Motor neuron (in vitro differentiated cells): ENCODE data around the gene NUAK1. TPM values are rescaled to one million over a fixed set of nuclear protein-coding genes. Genes with fewer than 3 reads are reported as not detected.

Experiments
- ATAC-seq, 8 experiments: fragments of 200-7000 bp; cut with Tn5 transposase; replicated peaks in 6 of 8; 2 replicates each; pipeline ENCODE4 v1.8.0; 2021; ENCODE audit warnings: mild to moderate bottlenecking in 8 of 8, moderate library complexity in 8 of 8
- H3K27ac ChIP-seq, 2 donors: fragments of 250-450 bp; sonication (Bioruptor Pico); 2 replicates each; pipeline ENCODE4 v1.9.0; 2021; ENCODE audit warnings: antibody characterized with exemption in 2 of 2, mild to moderate bottlenecking in 2 of 2, moderate library complexity in 1 of 2
- H3K4me1 ChIP-seq, 2 donors: fragments of 250-450 bp; sonication (Bioruptor Pico); replicated peaks in 1 of 2; 2 replicates each; pipeline ENCODE4 v1.6.1; 2021; ENCODE audit warnings: antibody characterized with exemption in 2 of 2, mild to moderate bottlenecking in 2 of 2, moderate library complexity in 1 of 2
- H3K4me3 ChIP-seq, 5 donors: fragments of 250-450 bp; sonication (Bioruptor Pico); 2 replicates each; pipeline ENCODE4 v1.9.0; 2021; ENCODE audit warnings: antibody characterized with exemption in 5 of 5, mild to moderate bottlenecking in 5 of 5, moderate library complexity in 4 of 5
- WGBS, 10 experiments: fragments of 450-650 bp; shearing (Covaris generic); methylation state at CpG; one replicate each; pipeline ENCODE4 v1.0.0; 2022; 5-methylcytosine and 5-hydroxymethylcytosine counted together
- in situ Hi-C, 9 experiments: fragments of 400-800 bp; cut with MboI; loops; one replicate each; pipeline ENCODE4 v1.15.0; 2021; ENCODE audit warnings: low sequenced_read_pairs in 9 of 9, low pct_unique_long_range_greater_than_20kb in 2 of 9; ENCODE audit not compliant: unreplicated experiment in 9 of 9
- total RNA-seq, 8 experiments: library from RNA; unstranded; fragments of 300-600 nt; gene quantifications; 2 replicates each; pipeline versions ENCODE4 v1.2.3 to v1.2.4, GENCODE V29; 2022

The NUAK1 gene
- total RNA-seq, 8 experiments from 2014 or later: 2.2 to 46.6 (median 13.4) TPM

GRCh38 chr12:106082216-106083175 lies 56.3 kb downstream of the NUAK1 start:
- no peak overlapping the region for H3K27ac ChIP-seq
- in situ Hi-C loops: no loop called here
- WGBS, 10 experiments: 60 to 100% (median 91%) methylated on average over 1 to 8 of the region's 15 CpGs
- ATAC-seq: no peak
- H3K4me1 ChIP-seq: peaks cover 29 to 34% of the 10 kb centered on the region in 2 donors
- H3K4me3 ChIP-seq: no peak overlapping the region

- H3K4me3 ChIP-seq: no peak overlapping the region
- in situ Hi-C loops: no loop called here
- H3K4me1 ChIP-seq: peaks cover 33 to 41% of the 10 kb centered on the region in 2 donors
- ATAC-seq: no peak
- no peak overlapping the region for H3K27ac ChIP-seq
These were observed 57.1 kb downstream of the NUAK1 start for GRCh38 chr12:106081606-106082005.

GRCh38 chr12:106080791-106081170 lies 58.0 kb downstream of the NUAK1 start:
- Histone ChIP-seq H3K4me1 (peaks cover 36 to 45% of the 10 kb centered on the region in 2 donors), H3K4me3 (no peak overlapping the region), H3K27ac (no peak overlapping the region)
- ATAC-seq: peak in 2 of 8 experiments; percentile 4 to 9
- 17 to 100% (median 52%) methylated on average over 1 to 3 of the region's 5 CpGs; no CpG with 5 or more reads in 4 of the 10 experiments for WGBS, 10 experiments
- in situ Hi-C loops: no loop called here

GRCh38 chr12:106080041-106080790 lies 58.5 kb downstream of the NUAK1 start:
- H3K4me1 ChIP-seq: peaks cover 37 to 49% of the 10 kb centered on the region in 2 donors
- peak in 7 of 8 experiments; percentile 23 to 86 (median 47) for ATAC-seq

GRCh38 chr12:106079148-106079738 lies 59.5 kb downstream of the NUAK1 start:
- Histone ChIP-seq H3K27ac (no peak overlapping the region), H3K4me3 (no peak overlapping the region), H3K4me1 (peaks cover 38 to 49% of the 10 kb centered on the region in 2 donors)
- 71 to 100% (median 100%) methylated on average over 1 of the region's 1 CpG; no CpG with 5 or more reads in 5 of the 10 experiments for WGBS, 10 experiments
- no peak for ATAC-seq
- in situ Hi-C loops: no loop called here

More at GRCh38 chr12:106080041-106080790, 58.5 kb downstream of the NUAK1 start:
- in situ Hi-C loops: no loop called here
- H3K27ac ChIP-seq: no peak overlapping the region
- no peak overlapping the region for H3K4me3 ChIP-seq
- WGBS, 10 experiments: 0 to 67% (median 37%) methylated on average over 1 to 6 of the region's 9 CpGs; no CpG with 5 or more reads in 2 of the 10 experiments

GRCh38 chr12:106078358-106079010 lies 60.3 kb downstream of the NUAK1 start:
- peaks cover 31 to 43% of the 10 kb centered on the region in 2 donors for H3K4me1 ChIP-seq
- in situ Hi-C loops: no loop called here
- 60 to 100% (median 88%) methylated on average over 1 to 5 of the region's 10 CpGs; no CpG with 5 or more reads in 1 of the 10 experiments for WGBS, 10 experiments
- H3K4me3 ChIP-seq: no peak overlapping the region
- peak in 3 of 8 experiments; percentile 16 to 30 (median 27) for ATAC-seq
- no peak overlapping the region for H3K27ac ChIP-seq

GRCh38 chr12:106074706-106075392 lies 63.9 kb downstream of the NUAK1 start:
- Histone ChIP-seq H3K27ac (no peak overlapping the region), H3K4me3 (no peak overlapping the region), H3K4me1 (peaks cover 23 to 31% of the 10 kb centered on the region in 2 donors)
- 19 to 100% (median 62%) methylated on average over 2 to 11 of the region's 11 CpGs; no CpG with 5 or more reads in 1 of the 10 experiments for WGBS, 10 experiments
- peak in 6 of 8 experiments; percentile 53 to 73 (median 60) for ATAC-seq
- in situ Hi-C loops: no loop called here

- Histone ChIP-seq H3K4me1 (peaks cover 23 to 28% of the 10 kb centered on the region in 2 donors), H3K4me3 (no peak overlapping the region), H3K27ac (no peak overlapping the region)
- peak in 1 of 8 experiments; percentile 9 for ATAC-seq
- WGBS, 10 experiments: 0 to 100% (median 10%) methylated on average over 1 of the region's 1 CpG; no CpG with 5 or more reads in 4 of the 10 experiments
- in situ Hi-C loops: no loop called here
These were observed 64.4 kb downstream of the NUAK1 start for GRCh38 chr12:106074361-106074705.

- in situ Hi-C loops: no loop called here
- Histone ChIP-seq H3K4me1 (peaks cover 23 to 28% of the 10 kb centered on the region in 2 donors), H3K4me3 (no peak overlapping the region), H3K27ac (no peak overlapping the region)
- no peak for ATAC-seq
- 47 to 100% (median 95%) methylated on average over 1 to 2 of the region's 3 CpGs; no CpG with 5 or more reads in 4 of the 10 experiments for WGBS, 10 experiments
These were observed 65.6 kb downstream of the NUAK1 start for GRCh38 chr12:106073179-106073578.

- ATAC-seq: no peak
- Histone ChIP-seq H3K27ac (no peak overlapping the region), H3K4me1 (peaks cover 23 to 28% of the 10 kb centered on the region in 2 donors), H3K4me3 (no peak overlapping the region)
- in situ Hi-C loops: no loop called here
- WGBS, 10 experiments: 17 to 92% (median 67%) methylated on average over 1 to 2 of the region's 2 CpGs; no CpG with 5 or more reads in 5 of the 10 experiments
These were observed 66.0 kb downstream of the NUAK1 start for GRCh38 chr12:106072751-106073150.

- Histone ChIP-seq H3K27ac (no peak overlapping the region), H3K4me1 (peaks cover 18 to 22% of the 10 kb centered on the region in 2 donors), H3K4me3 (no peak overlapping the region)
- 46 to 100% (median 89%) methylated on average over 1 to 4 of the region's 4 CpGs for WGBS, 10 experiments
- in situ Hi-C loops: no loop called here
- ATAC-seq: no peak
These were observed 67.1 kb downstream of the NUAK1 start for GRCh38 chr12:106071686-106072085.

- ATAC-seq: no peak
- Histone ChIP-seq H3K4me1 (peaks cover 15 to 16% of the 10 kb centered on the region in 2 donors), H3K27ac (no peak overlapping the region), H3K4me3 (no peak overlapping the region)
- in situ Hi-C loops: no loop called here
- 98 to 100% (median 100%) methylated on average over 1 to 6 of the region's 6 CpGs; no CpG with 5 or more reads in 4 of the 10 experiments for WGBS, 10 experiments
These were observed 68.1 kb downstream of the NUAK1 start for GRCh38 chr12:106070611-106071010.
